Measurements from ENCODE around the gene JPH4. TPM values are rescaled to one million over a fixed set of nuclear protein-coding genes. Genes with fewer than 3 reads are reported as not detected.

JPH4 gene
- total and polyA plus RNA-seq, 8 donors, result 0.15 to 1.1 (median 0.47) TPM; not detected in 2

DNA sequence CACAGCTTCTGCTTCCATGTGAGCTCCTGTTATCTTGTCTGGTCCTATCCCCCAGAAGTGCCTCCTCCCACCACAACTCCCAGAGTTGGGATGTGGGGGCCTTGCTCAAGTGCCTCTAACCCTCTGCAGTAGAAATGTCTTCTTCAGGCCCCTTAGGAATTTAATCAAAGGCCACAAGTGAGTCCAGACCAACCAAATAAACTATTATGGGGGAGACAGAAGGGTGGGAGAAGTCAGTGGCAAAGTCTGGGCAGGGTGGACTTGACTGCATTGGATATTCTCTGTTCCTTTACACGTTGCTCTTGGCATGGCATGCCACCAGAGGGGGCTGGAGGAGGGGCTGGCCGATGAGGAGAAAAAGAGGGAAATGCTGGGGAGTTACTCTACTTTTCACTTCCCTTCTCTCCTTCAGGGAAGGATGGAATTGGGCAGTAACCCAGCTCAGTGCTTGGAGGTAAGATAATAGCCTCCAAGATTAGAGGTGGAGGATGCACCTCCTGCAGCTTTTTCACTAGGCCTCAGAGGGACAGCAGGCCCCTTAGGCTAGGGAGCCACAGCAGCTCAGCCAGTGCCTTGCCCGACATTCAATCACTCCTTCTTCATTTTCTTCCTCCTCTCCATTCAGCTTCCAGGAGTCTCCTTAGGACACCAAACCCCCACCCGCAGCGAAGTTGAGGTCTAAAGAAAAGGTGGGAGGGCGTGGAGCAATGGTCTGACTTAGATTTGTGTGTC lies 9.8 kb downstream of the JPH4 start:
- peak overlapping the region in 3 of 5 donors; percentile 79 to 90 (median 87) for H3K27ac ChIP-seq
- H3K36me3 ChIP-seq, result peaks cover 16 to 25% (median 22%) of the 10 kb centered on the region in 4 donors
- H3K9me3 ChIP-seq, result no peaks in the 10 kb centered on the region
- peaks cover 18 to 42% (median 29%) of the 10 kb centered on the region in 4 donors for H3K4me1 ChIP-seq
- peaks cover 0 to 31% (median 0%) of the 10 kb centered on the region in 3 donors for H3K27me3 ChIP-seq
- peak in 1 of 2 donors; percentile 67 for DNase-seq
- TF ChIP-seq, protein P1, sequence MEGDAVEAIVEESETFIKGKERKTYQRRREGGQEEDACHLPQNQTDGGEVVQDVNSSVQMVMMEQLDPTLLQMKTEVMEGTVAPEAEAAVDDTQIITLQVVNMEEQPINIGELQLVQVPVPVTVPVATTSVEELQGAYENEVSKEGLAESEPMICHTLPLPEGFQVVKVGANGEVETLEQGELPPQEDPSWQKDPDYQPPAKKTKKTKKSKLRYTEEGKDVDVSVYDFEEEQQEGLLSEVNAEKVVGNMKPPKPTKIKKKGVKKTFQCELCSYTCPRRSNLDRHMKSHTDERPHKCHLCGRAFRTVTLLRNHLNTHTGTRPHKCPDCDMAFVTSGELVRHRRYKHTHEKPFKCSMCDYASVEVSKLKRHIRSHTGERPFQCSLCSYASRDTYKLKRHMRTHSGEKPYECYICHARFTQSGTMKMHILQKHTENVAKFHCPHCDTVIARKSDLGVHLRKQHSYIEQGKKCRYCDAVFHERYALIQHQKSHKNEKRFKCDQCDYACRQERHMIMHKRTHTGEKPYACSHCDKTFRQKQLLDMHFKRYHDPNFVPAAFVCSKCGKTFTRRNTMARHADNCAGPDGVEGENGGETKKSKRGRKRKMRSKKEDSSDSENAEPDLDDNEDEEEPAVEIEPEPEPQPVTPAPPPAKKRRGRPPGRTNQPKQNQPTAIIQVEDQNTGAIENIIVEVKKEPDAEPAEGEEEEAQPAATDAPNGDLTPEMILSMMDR (IDR thresholded peaks at IDR 0.05), result no peak
- TF ChIP-seq EP300 (IDR thresholded peaks at IDR 0.05) (no peak), POLR2A (IDR thresholded peaks at IDR 0.05) (no peak), POLR2AphosphoS5 (IDR thresholded peaks at IDR 0.05) (no peak)
- intact Hi-C loops (cut with DNase I; ENCODE audit: low total_unique reads), result loop anchor here (10.0 kb wide), 1 partner anchor 244 kb away; the partner anchor contains the start of gene PABPN1
- H3K4me3 ChIP-seq, result no peak overlapping the region
- WGBS, 5 donors, result 53 to 61% (median 56%) methylated on average over 6 of the region's 6 CpGs

DNA sequence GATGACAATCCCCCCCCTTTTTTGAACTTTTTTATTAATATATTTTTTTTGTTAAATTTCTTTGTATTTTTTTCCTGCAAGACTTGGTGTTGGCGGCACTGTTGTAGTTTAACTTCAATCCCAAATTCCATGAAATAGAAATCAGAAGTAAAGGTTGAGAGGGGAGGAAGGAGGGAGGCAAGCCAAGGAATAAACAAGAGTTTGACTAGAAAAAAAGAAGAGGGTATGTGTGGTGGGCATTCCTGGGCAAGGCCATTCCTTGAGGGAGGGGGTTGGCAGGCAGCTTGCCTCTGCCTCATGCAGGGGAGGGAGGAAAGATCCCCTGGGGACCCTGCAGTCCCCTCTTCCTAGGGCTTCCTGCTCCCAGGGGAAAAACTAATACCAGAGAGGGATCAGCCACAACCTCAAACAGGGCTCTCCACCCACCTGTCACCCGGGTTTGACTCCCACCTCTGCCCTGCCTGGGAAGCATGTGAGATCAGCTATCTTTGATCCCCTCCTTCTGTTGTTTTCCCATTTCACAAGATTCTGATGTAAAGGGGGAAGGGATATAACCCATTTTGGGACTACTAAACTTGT lies 10.5 kb downstream of the JPH4 start:
- WGBS, 5 donors, result 59 to 71% (median 61%) methylated on average over 2 of the region's 2 CpGs
- peaks cover 23 to 31% (median 27%) of the 10 kb centered on the region in 4 donors for H3K36me3 ChIP-seq
- peak overlapping the region; percentile 79 to 90 (median 83) for H3K27ac ChIP-seq
- intact Hi-C loops (cut with DNase I; ENCODE audit: low total_unique reads), result loop anchor here (10.0 kb wide), 1 partner anchor 243 kb away; the partner anchor contains the start of gene PABPN1
- H3K4me1 ChIP-seq, result peaks cover 18 to 49% (median 30%) of the 10 kb centered on the region in 4 donors
- H3K4me3 ChIP-seq, result peak overlapping the region; percentile 65 to 71 (median 68)
- peaks cover 0 to 24% (median 0%) of the 10 kb centered on the region in 3 donors for H3K27me3 ChIP-seq
- DNase-seq, result peak in 1 of 2 donors; percentile 21
- no peaks in the 10 kb centered on the region for H3K9me3 ChIP-seq
- TF ChIP-seq, protein P1 (IDR thresholded peaks at IDR 0.05), result no peak
- TF ChIP-seq POLR2AphosphoS5 (IDR thresholded peaks at IDR 0.05), result no peak
- no peak for TF ChIP-seq POLR2A (IDR thresholded peaks at IDR 0.05)
- no peak for TF ChIP-seq EP300 (IDR thresholded peaks at IDR 0.05)

DNA sequence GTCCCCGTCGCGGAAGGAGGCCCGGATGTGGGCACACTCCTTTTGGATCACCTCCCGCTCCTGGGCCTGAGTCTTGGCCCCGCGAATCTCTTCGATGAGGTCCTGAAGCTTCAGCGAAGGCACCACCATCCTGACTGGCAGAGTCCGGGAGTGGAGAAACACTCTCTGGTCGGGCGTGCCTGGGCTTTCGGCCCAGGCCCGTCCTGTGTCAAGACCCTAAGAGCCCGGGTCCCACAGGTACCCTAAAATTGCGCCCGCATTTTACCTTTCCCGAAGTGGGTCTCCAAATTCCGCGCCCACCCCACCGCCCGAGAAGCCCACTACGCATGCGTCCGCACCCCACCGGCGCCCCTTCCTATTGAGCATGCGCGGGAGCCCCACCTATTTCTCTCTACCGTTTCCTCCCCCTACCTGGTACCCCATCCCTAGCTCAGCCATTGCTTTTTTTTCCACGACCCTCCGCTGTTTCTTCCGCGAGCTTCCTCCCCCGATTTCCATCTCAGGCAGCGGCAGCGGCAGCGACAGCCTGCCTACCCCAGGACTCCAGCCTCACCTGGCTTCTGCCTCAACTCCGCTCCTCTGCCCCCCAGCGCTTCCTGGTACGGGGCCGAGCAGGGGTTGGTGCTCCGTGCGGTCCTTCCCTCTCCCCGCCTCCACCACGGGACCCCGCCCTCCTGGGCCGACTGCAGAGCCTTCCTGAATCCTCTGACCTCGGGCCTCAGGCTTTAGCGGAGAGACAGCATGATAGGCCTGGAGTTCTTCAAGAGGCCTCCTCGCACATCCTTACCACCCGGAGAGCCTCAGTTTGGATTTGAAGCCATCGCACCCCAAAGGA lies 11.2 kb downstream of the JPH4 start, which contains the start of gene AP1G2:
Gene AP1G2 (minus strand): TSS at position 606 of the 835 bp plus-strand sequence. CDS start 477 bp downstream, at position 129.
- Histone ChIP-seq H3K4me1 (peaks cover 18 to 48% (median 34%) of the 10 kb centered on the region in 4 donors), H3K27ac (peak within 1 kb of the TSS; percentile 79 to 90 (median 83)), H3K27me3 (peaks cover 0 to 17% (median 0%) of the 10 kb centered on the region in 3 donors), H3K4me3 (peak within 1 kb of the TSS; percentile 65 to 71 (median 68)), H3K9me3 (no peaks in the 10 kb centered on the region), H3K36me3 (peaks cover 24 to 35% (median 30%) of the 10 kb centered on the region in 4 donors)
- 1 to 2% (median 1%) methylated on average over 52 to 53 of the region's 53 CpGs for WGBS, 5 donors
- TF ChIP-seq, protein P1 (IDR thresholded peaks at IDR 0.05), result no peak
- TF ChIP-seq POLR2AphosphoS5 (IDR thresholded peaks at IDR 0.05) (peak in 2 of 3 donors; percentile 89 to 90), POLR2A (IDR thresholded peaks at IDR 0.05) (peak in 1 of 4 donors; percentile 75), EP300 (IDR thresholded peaks at IDR 0.05) (no peak)
- DNase-seq, result peak; percentile 93 to 96
- intact Hi-C loops (cut with DNase I; ENCODE audit: low total_unique reads), result loop anchor here (2.0 to 10.0 kb wide), 2 partner anchors 85 to 243 kb away; partner anchors contain the start of gene PABPN1

All from stomach (tissue), 9 donors.